Measurements from ENCODE around the gene CLGN. TPM values are rescaled to one million over a fixed set of nuclear protein-coding genes. Genes with fewer than 3 reads are reported as not detected.

Gene CLGN
- total and polyA plus RNA-seq, 2 of the 13 experiments (the other 11 are each of a cell fraction or from before 2014, with no cell fraction given) = 7.2 to 17.0 TPM

- H3K79me2 ChIP-seq (ENCODE audit: insufficient read depth, low read length) = no peaks in the 10 kb centered on the region
- intact Hi-C loops (cut with micrococcal nuclease; ENCODE audit: unreplicated experiment) = no loop called here
- no peak overlapping the region for H3K4me2 ChIP-seq (ENCODE audit: low read depth, low read length)
- TF ChIP-seq ZNF501 (CRISPR knock-in tag; IDR thresholded peaks at IDR 0.05) = no peak
- TF ChIP-seq SRY (CRISPR knock-in tag; IDR thresholded peaks at IDR 0.05) = no peak
- no peak for TF ChIP-seq GPBP1L1 (CRISPR knock-in tag; IDR thresholded peaks at IDR 0.05)
- TF ChIP-seq HNF4G (IDR thresholded peaks at IDR 0.05; ENCODE audit: borderline replicate concordance, low read depth, low read length) = no peak
- no peak for TF ChIP-seq HNF4G (CRISPR knock-in tag; IDR thresholded peaks at IDR 0.05; ENCODE audit: borderline replicate concordance, low read depth)
- no peak for TF ChIP-seq ZNF232 (CRISPR knock-in tag; IDR thresholded peaks at IDR 0.05; ENCODE audit: borderline replicate concordance)
- TF ChIP-seq ZNF768 (CRISPR knock-in tag; IDR thresholded peaks at IDR 0.05) = no peak
- no peak for TF ChIP-seq TSC22D2 (CRISPR knock-in tag; IDR thresholded peaks at IDR 0.05; ENCODE audit: borderline replicate concordance)
- no peak for TF ChIP-seq FOXP1 (IDR thresholded peaks at IDR 0.05)
- TF ChIP-seq FOXP1 (CRISPR knock-in tag; IDR thresholded peaks at IDR 0.05) = no peak
- TF ChIP-seq SP2 (CRISPR knock-in tag; IDR thresholded peaks at IDR 0.05) = no peak
- no peak for TF ChIP-seq ZBTB3 (CRISPR knock-in tag; IDR thresholded peaks at IDR 0.05; ENCODE audit: borderline replicate concordance, low read depth)
- no peak for TF ChIP-seq ZNF274 (CRISPR knock-in tag; IDR thresholded peaks at IDR 0.05)
- TF ChIP-seq PPARG (CRISPR knock-in tag; conservative IDR thresholded peaks at IDR 0.05) = no peak
- TF ChIP-seq AFF4 (CRISPR knock-in tag; IDR thresholded peaks at IDR 0.05) = no peak
- TF ChIP-seq POLR2A (IDR thresholded peaks at IDR 0.05; ENCODE audit: insufficient read depth in 1 of 2, low read depth in 2 of 2, low read length in 2 of 2) = no peak
- no peaks in the 10 kb centered on the region for H3K27me3 ChIP-seq (ENCODE audit: control insufficient read depth in 1 of 2, insufficient read depth in 2 of 2, low read length in 2 of 2)
- peaks cover 0 to 4% of the 10 kb centered on the region in 2 experiments; a peak in 1 of 5 replicates for H3K36me3 ChIP-seq (replicated peaks in 1 of 2; ENCODE audit: control insufficient read depth in 1 of 2, insufficient read depth in 2 of 2, low read length in 2 of 2)
- no peak overlapping the region for H3K4me3 ChIP-seq (replicated peaks in 1 of 3; ENCODE audit: insufficient read depth in 1 of 3, low read depth in 2 of 3, low read length in 3 of 3)
- WGBS (ENCODE audit: low lambda C conversion rate) = 100% methylated on average over 1 of the region's 1 CpG
- POLR2A ChIA-PET = no interaction called here
- no peak overlapping the region for H3K9ac ChIP-seq (ENCODE audit: insufficient read depth, low read depth, low read length)
- no peaks in the 10 kb centered on the region for H3K4me1 ChIP-seq (ENCODE audit: insufficient read depth, low read length)
- H2AFZ ChIP-seq (ENCODE audit: low read length) = no peak overlapping the region
- no peaks in the 10 kb centered on the region for H4K20me1 ChIP-seq (ENCODE audit: insufficient read depth, low read length)
- DNase-seq (ENCODE audit: low spot score) (no peak), FAIRE-seq (no peak), ATAC-seq (no peak)
- no peaks in the 10 kb centered on the region for H3K9me3 ChIP-seq (ENCODE audit: low read length)
- no TSS peak for BruUV-seq (replicated peaks)
- in situ Hi-C loops (cut with HindIII; ENCODE audit: extremely low pct_ligation_motif_present, low pct_unique_long_range_greater_than_20kb) = no loop called here
- CTCF ChIA-PET (ENCODE audit: low intra/inter-chr PET ratio, low total read pairs) = no interaction called here
- no peak overlapping the region for H3K27ac ChIP-seq (ENCODE audit: extremely low read length, insufficient read depth, low read length)
These were observed 18.5 kb downstream of the CLGN start for GRCh38 chr4:140408974-140409373.
